Mesothelial cell of epicardium (in vitro differentiated cells): ENCODE results near the gene MTHFS. TPM values are rescaled to one million over a fixed set of nuclear protein-coding genes. Genes with fewer than 3 reads are reported as not detected.

Experiments
- DNase-seq, 2 experiments: peaks; one replicate each; pipeline ENCODE4 v3.0.0; 2021; ENCODE audit warnings: low spot score in 2 of 2; ENCODE audit not compliant: unreplicated experiment in 2 of 2
- H3K27ac Mint-ChIP-seq: 2 replicates; pipeline ENCODE4 v1.8.0; 2021; ENCODE audit warnings: mixed read lengths
- H3K27me3 Mint-ChIP-seq: 2 replicates; pipeline ENCODE4 v1.8.0; 2021; ENCODE audit warnings: low read depth, mixed read lengths
- H3K36me3 Mint-ChIP-seq: 2 replicates; pipeline ENCODE4 v1.8.0; 2021; ENCODE audit warnings: mixed read lengths
- H3K4me1 Mint-ChIP-seq: 2 replicates; pipeline ENCODE4 v1.8.0; 2021; ENCODE audit warnings: mixed read lengths
- H3K4me3 Mint-ChIP-seq: 2 replicates; pipeline ENCODE4 v1.8.0; 2021; ENCODE audit warnings: mild to moderate bottlenecking, moderate library complexity, mixed read lengths
- H3K9me3 Mint-ChIP-seq: 2 replicates; pipeline ENCODE4 v1.8.0; 2021; ENCODE audit warnings: mixed read lengths
- total RNA-seq: library from RNA; stranded (reverse); gene quantifications from 3 replicates; pipeline ENCODE4 v1.2.1, GENCODE V29; 2021
- TF ChIP-seq, protein P1 (sequence below): fragments of 200-600 bp; sonication (generic); IDR thresholded peaks from one replicate; pipeline ENCODE4 v1.5.0; 2021; ENCODE audit warnings: antibody characterized with exemption; ENCODE audit not compliant: unreplicated experiment

Gene MTHFS
- total RNA-seq, 1 donor from 2014 or later, result 13.7 TPM

DNA sequence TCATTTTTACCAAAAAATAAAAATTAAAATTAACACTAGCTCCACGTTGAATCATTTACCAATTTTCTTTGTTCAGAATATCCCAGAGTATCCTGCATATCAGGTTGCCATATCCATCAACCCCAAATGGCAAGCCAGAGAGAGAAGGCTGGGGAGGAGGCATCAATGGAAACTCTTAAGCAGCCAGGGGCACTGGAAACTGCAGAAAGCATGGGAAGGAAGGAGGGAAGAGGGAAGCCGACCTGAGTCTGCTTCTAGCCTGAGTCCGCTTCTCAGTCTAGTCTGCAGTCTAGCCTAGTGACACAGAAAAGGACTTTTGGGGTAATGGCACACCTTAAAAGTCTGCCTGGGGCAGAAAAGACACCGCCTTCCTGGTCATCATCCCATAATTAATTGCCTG lies 1.6 kb upstream of the MTHFS start:
- no peaks in the 10 kb centered on the region for H3K9me3 Mint-ChIP-seq
- peaks cover 6% of the 10 kb centered on the region for H3K36me3 Mint-ChIP-seq
- H3K27ac Mint-ChIP-seq, result no peak overlapping the region
- DNase-seq, result no peak
- peak overlapping the region; percentile 26 for H3K4me3 Mint-ChIP-seq
- H3K4me1 Mint-ChIP-seq, result peaks cover 25% of the 10 kb centered on the region
- TF ChIP-seq, protein P1, sequence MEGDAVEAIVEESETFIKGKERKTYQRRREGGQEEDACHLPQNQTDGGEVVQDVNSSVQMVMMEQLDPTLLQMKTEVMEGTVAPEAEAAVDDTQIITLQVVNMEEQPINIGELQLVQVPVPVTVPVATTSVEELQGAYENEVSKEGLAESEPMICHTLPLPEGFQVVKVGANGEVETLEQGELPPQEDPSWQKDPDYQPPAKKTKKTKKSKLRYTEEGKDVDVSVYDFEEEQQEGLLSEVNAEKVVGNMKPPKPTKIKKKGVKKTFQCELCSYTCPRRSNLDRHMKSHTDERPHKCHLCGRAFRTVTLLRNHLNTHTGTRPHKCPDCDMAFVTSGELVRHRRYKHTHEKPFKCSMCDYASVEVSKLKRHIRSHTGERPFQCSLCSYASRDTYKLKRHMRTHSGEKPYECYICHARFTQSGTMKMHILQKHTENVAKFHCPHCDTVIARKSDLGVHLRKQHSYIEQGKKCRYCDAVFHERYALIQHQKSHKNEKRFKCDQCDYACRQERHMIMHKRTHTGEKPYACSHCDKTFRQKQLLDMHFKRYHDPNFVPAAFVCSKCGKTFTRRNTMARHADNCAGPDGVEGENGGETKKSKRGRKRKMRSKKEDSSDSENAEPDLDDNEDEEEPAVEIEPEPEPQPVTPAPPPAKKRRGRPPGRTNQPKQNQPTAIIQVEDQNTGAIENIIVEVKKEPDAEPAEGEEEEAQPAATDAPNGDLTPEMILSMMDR, result no peak
- H3K27me3 Mint-ChIP-seq, result no peaks in the 10 kb centered on the region

DNA sequence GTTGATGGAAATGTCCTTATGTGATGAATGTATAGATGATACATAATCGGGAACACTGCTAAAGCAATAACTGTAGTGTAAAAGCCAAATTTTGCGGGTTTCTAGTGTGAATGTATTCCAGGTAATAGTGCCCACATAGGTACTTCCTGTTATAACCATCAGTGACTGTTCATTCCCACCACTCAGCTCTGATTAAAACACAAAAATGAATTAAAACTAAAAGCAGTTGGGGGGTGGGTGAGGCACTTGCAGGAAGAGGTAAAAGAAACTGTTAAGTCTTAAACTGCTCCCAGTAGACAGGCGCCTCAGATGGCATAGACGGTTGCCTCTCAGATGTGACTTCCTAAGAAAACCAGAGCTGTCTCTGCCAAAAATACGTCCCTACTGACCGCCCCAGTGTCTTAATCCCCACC lies 893 bp upstream of the MTHFS start:
- peak overlapping the region; percentile 92 for H3K27ac Mint-ChIP-seq
- H3K36me3 Mint-ChIP-seq, result peaks cover 6% of the 10 kb centered on the region
- TF ChIP-seq, protein P1, result no peak
- DNase-seq, result no peak
- H3K9me3 Mint-ChIP-seq, result no peaks in the 10 kb centered on the region
- H3K27me3 Mint-ChIP-seq, result no peaks in the 10 kb centered on the region
- peak overlapping the region; percentile 79 for H3K4me3 Mint-ChIP-seq
- H3K4me1 Mint-ChIP-seq, result peaks cover 25% of the 10 kb centered on the region

DNA sequence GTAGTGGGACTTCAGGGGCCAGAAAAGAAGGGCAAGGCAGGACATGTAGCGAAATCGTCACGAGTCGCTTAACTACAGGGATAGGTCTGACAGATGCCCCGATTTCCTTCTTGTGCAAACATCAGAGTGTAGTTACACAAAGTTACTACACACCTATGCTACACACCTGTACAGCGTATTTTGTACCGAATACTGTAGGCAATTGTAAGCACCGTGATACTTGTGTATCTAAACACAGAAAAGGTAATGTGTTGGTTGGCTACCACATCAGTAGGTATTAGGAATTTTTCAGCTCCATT lies 515 bp upstream of the MTHFS start:
- Mint-ChIP-seq H3K4me3 (peak overlapping the region; percentile 79), H3K27ac (peak overlapping the region; percentile 92)

DNA sequence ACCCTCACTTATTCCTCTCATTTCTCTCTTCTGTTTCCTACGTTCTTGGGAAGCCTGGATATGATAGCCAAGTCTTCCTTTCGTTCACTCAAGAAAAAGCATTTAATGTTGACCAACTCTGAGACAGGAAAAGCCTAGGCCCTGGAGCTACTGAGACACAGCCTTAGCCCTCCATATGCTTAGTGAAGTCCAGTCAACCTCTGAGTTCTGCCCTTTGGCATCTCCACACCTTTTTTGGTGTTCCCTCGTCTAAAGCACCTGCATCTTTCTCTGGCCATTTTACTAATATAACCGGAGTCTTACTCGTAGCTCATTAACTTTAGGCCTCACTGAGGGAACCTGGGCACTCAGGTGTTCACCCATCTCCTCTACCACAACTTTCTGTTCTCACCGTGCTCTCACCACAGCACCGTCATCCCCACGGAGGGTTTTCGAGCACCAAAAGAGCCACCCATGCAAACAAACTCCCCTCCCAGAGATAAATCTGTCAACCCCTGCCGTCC lies 632 bp downstream of the MTHFS start:
- Mint-ChIP-seq H3K27ac (peak overlapping the region; percentile 99), H3K4me3 (peak overlapping the region; percentile 92), H3K4me1 (peaks cover 17% of the 10 kb centered on the region), H3K9me3 (no peaks in the 10 kb centered on the region), H3K36me3 (peaks cover 13% of the 10 kb centered on the region), H3K27me3 (no peaks in the 10 kb centered on the region)
- DNase-seq, result no peak
- TF ChIP-seq, protein P1, result no peak

More for the DNA sequence above, 515 bp upstream of the MTHFS start:
- no peak for DNase-seq
- Mint-ChIP-seq H3K27me3 (no peaks in the 10 kb centered on the region), H3K36me3 (peaks cover 7% of the 10 kb centered on the region), H3K9me3 (no peaks in the 10 kb centered on the region), H3K4me1 (peaks cover 21% of the 10 kb centered on the region)
- TF ChIP-seq, protein P1, result no peak

DNA sequence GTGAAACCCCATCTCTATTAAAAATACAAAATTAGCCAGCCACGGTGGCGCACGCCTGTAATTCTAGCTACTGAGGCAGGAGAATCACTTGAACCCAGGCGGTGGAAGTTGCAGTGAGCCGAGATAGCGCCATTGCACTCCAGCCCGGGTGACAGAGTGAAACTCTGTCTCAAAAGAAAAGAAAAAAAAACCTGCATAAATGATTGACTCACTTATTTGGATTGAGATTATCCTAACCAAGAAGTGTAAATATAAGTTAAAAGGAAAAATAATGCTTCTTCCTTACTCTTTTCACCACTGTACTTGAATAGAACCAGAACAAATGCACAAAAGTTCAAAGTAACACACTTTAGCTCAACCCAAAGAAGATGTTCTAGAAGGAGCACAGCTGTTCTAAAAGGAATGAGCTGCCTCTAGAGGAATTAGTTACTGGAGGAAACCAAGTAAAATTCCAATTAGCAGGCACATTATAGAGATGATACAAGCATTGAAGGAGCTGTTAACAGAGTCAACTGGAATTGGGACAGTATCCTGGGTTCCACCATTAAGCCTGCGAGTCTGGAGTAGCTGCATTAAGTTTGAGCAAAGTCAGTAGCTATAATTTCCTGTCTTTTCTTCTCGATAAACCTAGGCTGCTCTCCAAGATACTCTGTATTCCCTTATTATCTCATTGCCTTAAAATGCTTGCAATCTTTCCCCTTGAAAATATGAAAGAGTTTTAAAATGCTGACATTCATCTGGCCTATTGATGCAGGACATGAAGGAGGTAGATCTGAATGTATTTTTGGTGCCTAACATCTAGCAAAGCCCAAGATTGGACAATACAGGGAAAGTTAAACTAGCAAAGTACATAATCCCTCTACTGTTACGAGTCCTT lies 9.5 kb downstream of the MTHFS start:
- peaks cover 7% of the 10 kb centered on the region for H3K4me1 Mint-ChIP-seq
- no peaks in the 10 kb centered on the region for H3K9me3 Mint-ChIP-seq
- no peak overlapping the region for H3K27ac Mint-ChIP-seq
- DNase-seq, result no peak
- H3K27me3 Mint-ChIP-seq, result no peaks in the 10 kb centered on the region
- peaks cover 42% of the 10 kb centered on the region for H3K36me3 Mint-ChIP-seq
- H3K4me3 Mint-ChIP-seq, result no peak overlapping the region
- TF ChIP-seq, protein P1, result no peak
